Activated T-cell treated with anti-CD3 and anti-CD28 coated beads for 1 hour (primary cell): Measurements from ENCODE around the gene NKTR.

Experiments
- DNase-seq: peaks from one replicate; pipeline ENCODE4 v3.0.0-alpha.2; 2020; ENCODE audit warnings: low read depth

NKTR gene

DNA sequence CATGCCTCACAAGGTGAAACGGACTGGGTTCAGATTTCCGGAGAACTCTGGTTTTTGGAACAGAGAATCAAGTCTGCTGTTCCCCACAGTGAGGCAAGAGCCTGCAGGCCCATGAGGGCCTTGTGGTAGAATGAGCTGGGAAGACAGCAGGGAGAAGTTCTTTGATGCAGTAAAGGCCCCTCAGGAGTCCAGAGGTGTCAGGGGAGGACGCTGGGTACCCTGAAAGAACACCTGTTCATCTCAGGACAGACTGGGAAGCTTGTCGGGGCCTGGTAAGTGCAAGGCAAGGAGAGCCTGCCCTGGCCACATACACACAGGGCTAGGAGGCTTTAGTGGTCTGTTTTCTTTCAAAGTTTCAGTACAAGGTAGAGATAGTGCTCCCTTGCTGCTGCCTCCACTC, 49.3 kb downstream of the NKTR start:
- DNase-seq: no peak

DNA sequence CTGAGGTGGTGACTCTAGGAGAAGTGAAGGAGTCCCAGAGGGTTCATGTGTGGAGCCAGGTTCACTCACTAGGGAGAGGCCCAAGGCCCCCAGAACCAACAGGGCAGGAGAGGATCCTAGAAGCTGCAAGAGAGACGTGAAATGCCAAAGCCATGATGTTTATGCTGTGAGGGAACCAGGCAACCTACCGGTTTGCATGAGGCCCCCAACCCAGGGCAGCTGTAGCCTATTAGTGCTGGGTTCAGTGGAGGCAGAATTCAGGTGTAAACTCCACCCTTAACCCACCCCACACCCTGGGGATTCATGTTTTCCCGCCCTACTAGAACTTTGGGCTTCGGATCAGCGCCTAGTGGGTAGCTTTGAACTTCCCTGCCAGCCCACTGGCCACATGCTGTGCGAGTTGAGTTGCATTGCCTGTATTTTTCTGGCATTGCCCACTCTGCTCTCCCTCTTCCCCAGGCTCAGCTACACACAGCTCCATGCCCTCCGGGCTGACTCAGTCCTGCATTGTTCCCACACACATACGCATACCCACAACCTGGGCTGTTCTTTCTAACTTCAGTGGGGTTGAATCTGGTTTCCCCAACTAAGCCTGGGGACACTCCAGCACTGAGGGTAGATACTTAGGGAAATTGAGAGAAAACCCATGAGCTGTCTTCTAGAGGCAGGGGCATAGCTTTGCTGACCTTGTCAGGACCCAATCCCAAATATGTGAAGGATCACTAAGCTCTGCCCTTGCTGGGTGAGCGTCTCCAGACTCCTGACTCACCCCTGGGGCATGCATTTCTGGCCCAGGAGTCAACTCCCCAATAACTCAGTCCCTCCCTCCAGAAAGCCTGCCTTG, 51.0 kb downstream of the NKTR start:
- DNase-seq: no peak

- DNase-seq: no peak
Observed at GRCh38 chr3:42652251-42652610, 51.7 kb downstream of the NKTR start.

GRCh38 chr3:42652611-42653302, 52.3 kb downstream of the NKTR start:
- no peak for DNase-seq

GRCh38 chr3:42653303-42653559, 52.7 kb downstream of the NKTR start:
- no peak for DNase-seq

- DNase-seq: no peak
Observed at GRCh38 chr3:42653560-42654330, 53.3 kb downstream of the NKTR start, which contains the start of gene ZBTB47. Gene ZBTB47, plus strand, starts transcription at chr3:42653697. Its CDS starts 4,659 bp downstream, at chr3:42658356.

GRCh38 chr3:42654331-42655201, 54.1 kb downstream of the NKTR start:
- DNase-seq: no peak

- no peak for DNase-seq
Observed at GRCh38 chr3:42655331-42655888, 54.9 kb downstream of the NKTR start.

- no peak for DNase-seq
Observed at GRCh38 chr3:42655980-42656679, 55.6 kb downstream of the NKTR start.

GRCh38 chr3:42656680-42657610, 56.5 kb downstream of the NKTR start:
- no peak for DNase-seq

DNA sequence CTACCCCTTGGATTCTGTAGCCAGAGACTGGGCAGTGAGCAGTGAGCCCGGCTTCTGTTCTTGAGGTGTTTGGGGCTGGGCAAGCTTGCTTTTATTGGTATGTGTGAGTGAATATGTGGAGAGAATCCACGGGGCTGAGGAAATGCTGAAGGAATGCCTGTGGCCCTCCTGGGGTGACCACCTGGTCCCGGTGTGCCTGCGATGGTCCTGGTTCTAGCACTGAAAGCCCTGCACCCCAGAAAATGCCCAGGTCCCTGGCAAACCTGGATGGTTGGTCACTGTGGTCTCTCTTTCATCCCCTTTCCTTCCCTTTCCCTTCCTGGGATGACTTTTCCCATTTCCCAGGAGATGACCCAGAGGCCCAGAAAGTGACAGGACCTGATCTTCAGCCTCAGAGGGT, 57.2 kb downstream of the NKTR start:
- no peak for DNase-seq

DNA sequence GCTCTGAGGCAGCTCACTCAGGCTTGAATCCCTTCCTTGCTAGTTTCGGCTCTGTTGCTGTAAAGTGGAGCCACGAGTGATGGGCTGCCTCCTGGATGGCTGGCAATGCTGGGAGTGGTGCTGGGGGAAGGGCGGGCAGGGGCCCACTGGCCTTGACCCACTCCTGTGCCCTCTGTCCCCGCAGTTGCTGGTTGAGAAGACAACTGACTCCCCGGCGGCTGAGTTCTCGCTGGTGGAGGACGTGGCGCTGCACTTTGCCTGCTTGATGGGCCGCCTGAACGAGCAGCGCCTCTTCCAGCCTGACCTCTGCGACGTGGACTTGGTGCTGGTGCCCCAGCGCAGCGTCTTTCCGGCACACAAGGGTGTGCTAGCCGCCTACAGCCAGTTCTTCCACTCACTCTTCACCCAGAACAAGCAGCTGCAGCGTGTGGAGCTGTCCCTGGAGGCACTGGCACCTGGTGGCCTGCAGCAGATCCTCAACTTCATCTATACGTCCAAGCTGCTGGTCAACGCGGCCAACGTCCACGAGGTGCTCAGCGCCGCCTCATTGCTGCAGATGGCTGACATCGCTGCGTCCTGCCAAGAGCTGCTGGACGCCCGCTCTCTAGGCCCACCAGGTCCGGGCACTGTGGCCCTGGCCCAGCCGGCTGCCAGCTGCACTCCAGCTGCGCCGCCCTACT, 57.7 kb downstream of the NKTR start:
- DNase-seq: no peak

DNA sequence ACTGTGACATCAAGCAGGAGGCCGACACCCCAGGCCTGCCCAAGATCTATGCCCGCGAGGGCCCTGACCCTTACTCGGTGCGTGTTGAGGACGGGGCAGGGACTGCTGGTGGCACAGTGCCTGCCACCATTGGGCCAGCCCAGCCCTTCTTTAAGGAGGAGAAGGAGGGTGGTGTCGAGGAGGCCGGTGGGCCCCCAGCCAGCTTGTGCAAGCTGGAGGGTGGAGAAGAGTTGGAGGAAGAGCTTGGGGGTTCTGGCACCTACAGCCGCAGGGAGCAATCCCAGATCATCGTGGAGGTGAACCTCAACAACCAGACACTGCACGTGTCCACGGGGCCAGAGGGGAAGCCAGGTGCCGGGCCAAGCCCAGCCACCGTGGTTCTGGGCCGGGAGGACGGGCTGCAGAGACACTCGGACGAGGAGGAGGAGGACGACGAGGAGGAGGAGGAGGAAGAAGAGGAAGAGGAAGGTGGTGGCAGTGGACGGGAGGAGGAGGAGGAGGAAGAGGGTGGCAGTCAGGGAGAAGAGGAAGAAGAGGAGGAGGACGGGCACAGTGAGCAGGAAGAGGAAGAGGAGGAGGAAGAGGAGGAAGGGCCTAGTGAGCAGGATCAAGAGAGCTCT, 58.4 kb downstream of the NKTR start:
- no peak for DNase-seq

- no peak for DNase-seq
Observed at GRCh38 chr3:42659451-42660130, 59.1 kb downstream of the NKTR start.

GRCh38 chr3:42660131-42660715, 59.7 kb downstream of the NKTR start:
- no peak for DNase-seq

DNA sequence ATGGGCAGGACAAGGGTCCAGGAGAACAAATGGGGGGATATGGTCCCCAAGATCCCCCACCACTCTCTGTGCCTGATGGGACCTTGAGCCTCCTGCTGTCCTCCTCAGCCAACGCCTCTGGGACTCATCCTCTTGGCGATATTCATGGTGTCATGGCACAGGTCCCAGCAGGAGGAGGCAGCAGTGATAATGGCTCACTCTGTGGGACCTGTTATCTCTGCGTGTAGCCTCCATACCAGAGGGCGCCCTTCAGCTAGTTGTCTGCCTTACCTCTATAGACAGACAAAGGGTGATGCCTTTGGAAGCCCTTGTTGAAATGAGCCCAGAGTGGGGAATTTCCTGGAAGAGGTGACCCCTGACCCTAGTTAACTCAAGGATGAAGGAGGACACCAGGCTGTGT, 60.4 kb downstream of the NKTR start:
- no peak for DNase-seq

DNA sequence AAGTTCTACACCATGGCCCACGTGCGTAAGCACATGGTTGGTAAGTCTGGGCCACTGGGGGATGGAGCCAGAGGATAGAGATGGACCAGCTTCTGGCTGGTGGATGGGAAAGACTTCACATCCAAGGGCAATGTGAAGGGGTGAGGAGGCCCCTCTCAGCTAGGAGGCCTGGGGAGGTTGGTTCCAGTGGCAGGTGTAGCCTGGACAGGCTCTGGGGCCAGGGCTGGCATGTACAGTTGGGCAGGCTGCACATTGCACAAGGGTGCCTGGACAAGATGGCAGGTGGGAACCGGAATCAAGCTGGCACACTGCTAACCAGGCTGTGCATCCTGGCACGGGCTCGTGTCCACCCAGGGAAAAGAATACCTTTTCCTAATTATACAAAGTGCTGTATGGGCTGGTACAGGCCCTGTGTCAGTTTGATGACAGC, 61.1 kb downstream of the NKTR start:
- no peak for DNase-seq
